ENCODE data around the gene OS9. TPM values are rescaled to one million over a fixed set of nuclear protein-coding genes. Genes with fewer than 3 reads are reported as not detected.
A peak's percentile ranks its signal among the peaks of the same experiment; 100 is the strongest.
"Not testable (repeated sequence)": the region's sequence is repeated elsewhere in the genome, so short reads cannot be mapped to it uniquely, and the experiment has no call there.

Gene OS9
- total RNA-seq = 230 TPM

- ATAC-seq = peak; percentile 94
- peak; percentile 98 for DNase-seq (ENCODE audit: low spot score)
Measured at GRCh38 chr12:57693659-57694458, at the start of gene OS9. TSS of gene OS9 (plus strand) at chr12:57694132. CDS start at chr12:57694162, 30 bp downstream.

GRCh38 chr12:57645990-57646658 is 47.8 kb upstream of the OS9 start:
- not testable (repeated sequence) for DNase-seq (ENCODE audit: low spot score); ATAC-seq

GRCh38 chr12:57646659-57647049 is 47.3 kb upstream of the OS9 start:
- ATAC-seq; DNase-seq (ENCODE audit: low spot score): not testable (repeated sequence)

- DNase-seq (ENCODE audit: low spot score) = no peak
- ATAC-seq = no peak
Measured at GRCh38 chr12:57654042-57654441, 39.9 kb upstream of the OS9 start.

- DNase-seq (ENCODE audit: low spot score) = no peak
Measured at GRCh38 chr12:57655541-57656240, 38.2 kb upstream of the OS9 start.

GRCh38 chr12:57656408-57656807 is 37.5 kb upstream of the OS9 start:
- ATAC-seq; DNase-seq (ENCODE audit: low spot score): not testable (repeated sequence)

More at GRCh38 chr12:57655541-57656240, 38.2 kb upstream of the OS9 start:
- no peak for ATAC-seq

- ATAC-seq (peak; percentile 89), DNase-seq (ENCODE audit: low spot score) (peak; percentile 77)
Measured at GRCh38 chr12:57657744-57658143, 36.2 kb upstream of the OS9 start.

- no peak for DNase-seq (ENCODE audit: low spot score)
- no peak for ATAC-seq
Measured at GRCh38 chr12:57658890-57659289, 35.0 kb upstream of the OS9 start.

- DNase-seq (ENCODE audit: low spot score) = no peak
Measured at GRCh38 chr12:57661376-57661775, 32.6 kb upstream of the OS9 start.

GRCh38 chr12:57665066-57665820 is 28.7 kb upstream of the OS9 start:
- DNase-seq (ENCODE audit: low spot score); ATAC-seq: not testable (repeated sequence)

More at GRCh38 chr12:57661376-57661775, 32.6 kb upstream of the OS9 start:
- ATAC-seq = no peak

GRCh38 chr12:57666897-57667296 is 27.0 kb upstream of the OS9 start:
- no peak for ATAC-seq

GRCh38 chr12:57669691-57670090 is 24.2 kb upstream of the OS9 start:
- ATAC-seq = not testable (repeated sequence)

More at GRCh38 chr12:57666897-57667296, 27.0 kb upstream of the OS9 start:
- DNase-seq (ENCODE audit: low spot score) = no peak

GRCh38 chr12:57671811-57672210 is 22.1 kb upstream of the OS9 start:
- not testable (repeated sequence) for DNase-seq (ENCODE audit: low spot score); ATAC-seq

More at GRCh38 chr12:57669691-57670090, 24.2 kb upstream of the OS9 start:
- not testable (repeated sequence) for DNase-seq (ENCODE audit: low spot score)

- ATAC-seq (no peak), DNase-seq (ENCODE audit: low spot score) (no peak)
Measured at GRCh38 chr12:57672801-57673200, 21.1 kb upstream of the OS9 start.

- ATAC-seq = no peak
- DNase-seq (ENCODE audit: low spot score) = no peak
Measured at GRCh38 chr12:57674691-57675090, 19.2 kb upstream of the OS9 start.

- ATAC-seq = not testable (repeated sequence)
Measured at GRCh38 chr12:57677947-57678346, 16.0 kb upstream of the OS9 start.

GRCh38 chr12:57679697-57680096 is 14.2 kb upstream of the OS9 start:
- DNase-seq (ENCODE audit: low spot score) (no peak), ATAC-seq (no peak)

More at GRCh38 chr12:57677947-57678346, 16.0 kb upstream of the OS9 start:
- not testable (repeated sequence) for DNase-seq (ENCODE audit: low spot score)

- ATAC-seq (no peak), DNase-seq (ENCODE audit: low spot score) (no peak)
Measured at GRCh38 chr12:57687862-57688261, 6.1 kb upstream of the OS9 start.

- ATAC-seq (no peak), DNase-seq (ENCODE audit: low spot score) (no peak)
Measured at GRCh38 chr12:57688931-57689330, 5.0 kb upstream of the OS9 start.

GRCh38 chr12:57692500-57692899 is 1.4 kb upstream of the OS9 start:
- DNase-seq (ENCODE audit: low spot score) (no peak), ATAC-seq (no peak)

- ATAC-seq = peak; percentile 2
- no peak for DNase-seq (ENCODE audit: low spot score)
Measured at GRCh38 chr12:57693317-57693658, 644 bp upstream of the OS9 start.
